A172 (cell line): ENCODE measurements around the gene WDR27. TPM values are rescaled to one million over a fixed set of nuclear protein-coding genes. Genes with fewer than 3 reads are reported as not detected.
"Not testable (repeated sequence)": the region's sequence is repeated elsewhere in the genome, so short reads cannot be mapped to it uniquely, and the experiment has no call there.

Experiments used
- DNase-seq: peaks from one replicate; pipeline ENCODE4 v3.0.0-alpha.2; 2015; ENCODE audit warnings: low spot score
- total RNA-seq: library from RNA; depleted of rRNA; stranded (reverse); fragments of >200 nt; shearing (Covaris generic); gene quantifications from 2 replicates; pipeline ENCODE4 v1.2.3, GENCODE V29; 2014

WDR27 gene
- total RNA-seq, 1 experiment from 2014 or later: 13.6 TPM

DNA sequence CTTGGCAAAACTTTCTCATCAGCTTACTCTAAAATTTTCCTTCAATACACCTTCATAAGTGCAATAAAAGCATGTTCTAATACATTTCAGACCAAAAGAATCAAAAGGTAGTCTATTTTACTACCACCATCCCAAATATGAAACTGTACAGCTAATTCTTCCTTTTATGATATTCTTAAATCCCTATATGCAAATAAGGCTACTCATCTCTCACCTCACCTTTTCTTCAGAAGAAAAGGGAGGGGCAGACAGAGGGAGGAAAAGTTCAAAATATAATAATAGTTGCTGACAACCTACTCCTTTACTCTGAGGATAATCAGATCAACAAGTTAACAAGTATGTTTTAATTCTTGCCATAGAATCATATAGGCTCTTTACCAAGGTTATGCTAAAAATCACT lies 7.5 kb upstream of the WDR27 start:
- DNase-seq: no peak

DNA sequence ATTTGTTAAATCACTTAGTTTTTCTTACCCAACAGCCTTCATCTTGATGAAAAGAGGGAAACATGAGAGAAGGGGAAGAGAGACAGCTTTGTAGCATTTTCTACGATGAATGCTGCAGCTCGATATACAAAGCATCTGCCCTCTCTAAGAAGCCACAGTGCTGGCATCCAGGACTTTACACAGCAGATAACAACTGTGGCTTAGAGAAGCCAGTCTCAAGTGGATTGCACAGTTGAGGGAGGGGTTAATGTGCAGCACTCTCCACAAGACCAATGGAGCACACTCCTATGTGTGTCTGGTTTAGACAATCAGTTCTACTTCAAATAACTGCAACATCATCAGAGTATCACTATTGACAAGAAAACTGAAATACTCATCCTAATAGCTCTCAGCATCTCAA lies 5.9 kb upstream of the WDR27 start:
- no peak for DNase-seq

DNA sequence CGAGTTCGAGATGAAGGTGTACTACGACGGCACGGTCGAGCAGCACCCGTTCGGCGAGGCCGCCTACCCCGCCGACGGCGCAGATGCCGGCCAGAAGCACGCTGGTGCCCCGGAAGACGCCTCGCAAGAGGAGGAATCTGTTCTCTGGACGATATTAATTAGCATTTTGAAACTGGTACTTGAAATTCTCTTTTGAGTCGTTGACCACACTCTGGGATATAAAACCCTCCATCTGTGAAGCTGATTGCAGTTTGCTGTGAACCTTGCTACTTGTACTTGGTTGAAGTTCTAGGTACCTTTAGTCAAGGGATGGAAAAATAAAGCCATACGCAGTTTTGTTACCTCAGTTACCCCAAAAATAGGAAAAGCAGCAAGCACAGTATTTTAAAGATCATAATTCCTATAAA lies 1.0 kb upstream of the WDR27 start:
- DNase-seq: no peak

DNA sequence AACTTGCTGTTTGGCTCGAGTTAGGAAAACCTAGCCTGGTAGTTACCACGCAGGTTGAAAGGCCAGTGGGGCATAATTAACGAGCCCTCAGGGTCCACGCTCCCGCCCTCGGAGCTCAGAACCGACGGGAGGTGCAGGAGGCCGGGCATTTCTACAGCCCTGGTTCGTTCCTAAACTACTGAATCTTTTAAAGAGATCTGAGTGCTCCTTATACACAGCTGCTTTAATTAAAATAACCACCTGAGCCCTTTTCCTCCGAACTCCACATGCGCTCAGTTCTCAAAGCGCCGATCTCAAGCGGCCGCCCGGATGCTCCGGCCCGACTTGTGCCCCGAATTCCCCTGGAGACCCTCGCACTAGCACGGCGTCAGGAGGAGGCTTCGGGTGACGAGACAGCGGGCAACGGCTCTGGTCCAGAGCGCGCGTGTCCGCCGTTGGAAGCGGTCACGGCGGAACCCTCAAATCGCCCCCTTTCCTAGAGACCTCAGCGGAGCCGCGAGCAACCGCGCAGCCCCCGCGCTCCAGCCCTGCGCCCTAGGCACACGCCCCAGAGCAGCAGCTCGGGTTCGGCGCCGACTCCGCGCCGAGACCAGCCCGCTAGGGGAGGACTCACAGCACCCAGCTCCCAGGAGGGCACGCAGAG lies 397 bp downstream of the WDR27 start:
- no peak for DNase-seq

DNA sequence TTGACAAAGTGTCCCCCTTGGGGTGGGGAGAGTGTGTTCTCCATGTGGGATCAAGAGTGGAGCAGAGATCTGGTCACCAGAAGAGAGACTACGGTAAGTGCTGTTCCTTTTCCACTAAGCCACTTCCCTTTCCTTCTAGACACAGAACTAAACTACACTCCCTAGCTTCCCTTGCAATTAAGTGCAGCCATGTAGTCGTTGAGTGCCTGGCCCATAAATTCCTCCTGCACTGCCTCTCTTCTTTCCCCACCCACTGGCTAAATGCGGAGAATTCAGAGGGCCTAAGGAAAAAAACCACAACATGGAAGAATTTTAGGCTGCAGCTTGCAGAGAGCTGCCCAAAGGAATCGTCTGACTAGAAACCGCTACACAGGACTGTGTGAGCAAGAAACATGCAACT lies 1.5 kb downstream of the WDR27 start:
- DNase-seq: no peak

DNA sequence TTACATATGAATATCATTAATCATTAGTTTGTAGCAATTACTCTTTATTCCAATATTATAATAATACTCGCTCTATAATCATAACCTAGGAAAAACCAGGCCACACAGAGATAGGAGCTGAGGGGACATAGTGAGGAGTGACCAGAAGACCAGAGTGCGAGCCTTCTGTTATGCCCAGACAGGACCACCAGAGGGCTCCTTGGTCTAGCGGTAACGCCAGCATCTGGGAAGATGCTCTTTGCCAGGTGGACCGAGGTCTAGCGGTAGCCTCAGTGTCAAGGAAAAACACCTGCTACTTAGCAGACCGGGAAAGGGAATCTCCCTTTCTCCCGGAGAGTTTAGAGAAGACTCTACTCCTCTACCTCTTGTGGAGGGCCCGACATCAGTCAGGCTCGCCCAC lies 4.7 kb downstream of the WDR27 start:
- DNase-seq: not testable (repeated sequence)

DNA sequence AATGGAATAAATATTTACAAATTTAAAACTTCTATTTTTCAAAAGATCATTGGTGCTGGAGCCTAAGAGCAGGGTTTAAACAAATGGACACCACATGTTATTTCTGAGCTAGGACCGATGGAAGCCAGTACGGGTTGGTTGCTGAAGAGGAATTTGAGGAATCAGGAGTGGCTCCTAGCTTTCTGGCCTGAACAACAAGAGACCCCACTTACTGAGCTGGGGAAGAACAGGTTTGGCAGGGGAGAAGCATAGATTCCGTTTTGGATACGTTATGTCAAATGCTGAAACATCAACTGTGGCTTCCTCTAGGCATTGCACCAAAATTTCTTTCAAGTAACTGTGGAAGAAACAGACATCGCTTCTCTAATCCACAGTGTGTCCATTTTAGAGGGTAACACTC lies 6.7 kb downstream of the WDR27 start:
- DNase-seq: no peak

DNA sequence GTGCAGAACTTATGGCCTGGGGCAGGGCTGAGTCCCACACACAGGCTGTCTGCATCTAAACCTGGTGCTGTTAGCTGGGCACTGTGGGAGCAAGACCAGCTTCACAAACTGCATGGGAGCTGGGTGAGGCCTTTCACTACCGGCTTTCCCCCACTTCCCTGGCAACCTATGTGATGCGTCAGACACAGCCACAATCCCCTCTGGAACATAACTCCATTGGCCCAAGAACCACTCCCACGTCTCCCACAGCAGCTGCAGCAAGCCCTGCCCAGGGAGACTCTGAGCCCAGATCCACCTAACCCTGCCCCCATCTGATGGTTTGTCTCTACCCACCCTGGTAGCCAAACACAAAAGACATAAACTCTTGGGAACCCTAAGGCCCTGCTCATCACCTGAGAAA lies 9.3 kb downstream of the WDR27 start:
- no peak for DNase-seq

DNA sequence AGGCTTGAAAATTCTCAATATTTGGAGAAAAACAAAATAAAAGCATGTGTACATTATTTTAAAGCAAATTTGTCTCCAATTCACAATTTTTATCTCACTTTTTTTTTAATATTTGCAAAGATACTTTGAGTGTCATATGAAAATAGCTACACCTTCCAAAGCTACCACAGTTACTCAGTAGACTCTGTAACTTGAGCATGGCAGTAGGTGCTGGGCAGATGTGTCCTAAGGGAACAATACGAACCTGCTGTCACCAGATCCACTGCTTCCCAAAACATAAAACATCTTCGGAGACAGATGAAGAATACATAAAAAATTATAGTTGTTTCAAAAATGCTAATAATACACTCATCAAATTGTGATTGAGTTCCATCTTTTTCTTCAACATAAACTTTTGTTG lies 10.6 kb downstream of the WDR27 start:
- DNase-seq: no peak

DNA sequence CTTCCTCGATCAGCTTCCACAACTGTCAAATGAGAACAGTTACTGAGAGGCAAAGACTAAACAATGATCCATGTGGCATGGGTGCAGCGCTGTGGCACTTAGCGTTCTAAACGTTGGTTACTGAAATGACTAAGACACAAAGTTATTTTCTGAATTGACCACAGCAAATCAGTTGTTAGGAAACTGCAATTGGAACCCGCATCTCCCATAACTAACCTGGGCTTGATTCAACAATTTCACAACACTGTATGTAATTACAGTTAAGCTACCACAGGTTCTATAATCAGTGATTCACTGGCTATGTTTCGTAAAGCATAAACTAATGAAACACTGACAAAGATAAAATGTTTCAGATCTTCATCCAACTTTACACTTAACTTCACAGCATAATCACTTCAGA lies 12.5 kb downstream of the WDR27 start:
- peak; percentile 85 for DNase-seq

DNA sequence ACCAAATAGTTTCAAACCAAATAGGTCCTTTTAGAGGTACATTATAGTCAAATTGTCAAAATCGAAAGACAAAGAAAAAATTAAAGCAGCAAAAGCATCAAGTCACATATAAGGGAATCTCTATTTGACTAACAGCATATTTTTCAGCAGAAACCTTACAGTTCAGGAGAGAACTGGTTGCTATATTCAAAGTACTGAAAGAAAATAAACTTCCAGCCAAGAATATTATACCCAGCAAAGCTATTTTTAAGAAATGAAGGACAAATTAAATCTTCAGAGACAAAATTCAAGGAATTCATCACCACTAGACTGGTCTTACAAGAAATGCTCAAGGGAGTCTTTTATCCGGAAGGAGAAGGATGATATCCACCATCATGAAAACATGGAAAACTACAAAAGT lies 16.0 kb downstream of the WDR27 start:
- no peak for DNase-seq

DNA sequence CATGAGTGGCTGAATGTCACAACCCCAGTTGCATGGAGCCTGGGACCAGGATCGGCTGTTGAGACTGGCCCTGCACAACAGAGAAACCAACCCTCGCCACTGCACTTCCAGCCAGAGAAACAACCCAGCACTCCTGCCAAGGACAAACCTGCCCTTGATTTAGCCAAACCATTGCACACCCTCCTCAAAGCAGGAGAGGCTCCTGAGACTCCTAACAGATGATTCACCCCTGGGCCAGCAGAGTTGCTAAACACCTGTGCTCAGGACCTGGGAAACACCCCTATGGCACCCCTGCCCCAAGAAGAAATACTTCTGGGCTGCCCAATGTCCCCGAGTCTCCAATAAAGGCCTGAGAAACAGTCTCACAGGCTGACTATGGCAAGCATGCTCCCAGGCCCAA lies 17.8 kb downstream of the WDR27 start:
- DNase-seq: no peak

DNA sequence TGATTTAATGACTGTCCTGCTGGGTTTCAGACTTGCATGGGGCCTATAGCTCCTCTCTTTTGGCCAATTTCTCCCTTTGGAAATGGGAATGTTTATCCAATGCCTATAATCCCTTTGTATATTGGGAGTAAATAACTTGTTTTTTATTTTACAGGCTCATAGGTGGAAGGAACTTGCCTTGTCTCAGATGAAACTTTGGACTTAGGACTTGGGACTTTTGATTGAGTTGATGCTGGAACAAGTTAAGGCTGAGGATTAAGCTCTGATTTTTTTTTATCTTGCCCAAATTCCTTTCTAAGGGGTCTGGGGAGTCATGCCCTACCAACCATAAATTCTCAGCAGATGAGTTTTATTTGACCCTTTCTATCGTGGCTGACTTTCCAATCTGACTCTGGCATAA lies 23.5 kb downstream of the WDR27 start:
- no peak for DNase-seq

DNA sequence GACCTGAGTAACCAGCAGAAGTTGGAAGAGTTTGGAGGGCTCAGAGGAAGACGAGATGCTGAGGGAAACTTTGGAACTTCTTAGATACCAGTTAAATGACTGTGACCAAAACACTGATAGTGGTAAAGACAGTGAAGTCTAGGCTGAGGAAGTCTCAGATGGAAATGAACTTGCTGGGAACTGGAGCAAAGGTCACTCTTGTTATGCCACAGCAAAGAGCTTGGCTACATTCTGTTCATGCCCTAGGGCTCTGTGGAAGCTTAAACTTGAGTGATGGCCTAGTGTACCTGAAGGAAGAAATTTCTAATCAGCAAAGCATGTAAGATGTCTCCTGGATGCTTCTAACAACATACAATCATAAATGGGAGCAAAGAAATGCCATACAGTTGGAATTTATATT lies 24.7 kb downstream of the WDR27 start:
- no peak for DNase-seq

DNA sequence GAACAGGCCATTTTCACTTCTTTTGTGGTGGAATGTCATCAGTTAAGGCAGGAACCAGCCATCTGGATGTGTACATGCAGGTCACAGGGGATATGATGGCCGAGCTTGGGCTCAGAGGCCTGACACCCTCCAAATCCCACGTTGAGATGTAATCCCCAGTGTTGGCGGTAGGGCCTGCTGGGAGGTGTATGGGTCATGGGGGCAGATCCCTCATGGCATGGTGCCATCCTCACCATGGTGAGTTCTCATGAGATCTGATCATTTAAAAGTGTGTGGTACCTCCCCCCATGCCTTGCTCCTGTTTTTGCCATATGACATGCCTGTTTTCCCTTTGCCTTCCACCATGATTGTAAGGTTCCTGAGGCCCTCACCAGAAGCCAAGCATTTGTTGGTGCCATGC lies 26.8 kb downstream of the WDR27 start:
- no peak for DNase-seq

DNA sequence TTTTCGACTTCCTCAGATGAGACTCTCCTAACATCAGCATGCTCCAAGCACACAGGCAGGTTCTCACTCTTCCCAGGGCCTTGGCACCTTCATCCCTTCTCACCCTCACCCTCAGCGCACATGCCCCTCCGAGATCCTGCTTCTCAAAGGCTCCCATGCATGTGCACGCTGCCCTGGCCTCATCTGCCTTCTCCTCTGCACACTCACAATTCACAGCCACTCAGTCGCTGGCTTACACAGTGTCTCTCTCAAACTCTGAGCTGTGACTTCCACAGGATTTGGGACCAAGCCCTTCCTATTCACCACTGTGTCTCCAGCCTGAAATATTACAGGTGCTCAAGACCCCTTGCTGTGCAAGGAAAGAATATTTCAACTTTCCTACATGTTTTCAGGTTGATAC lies 30.3 kb downstream of the WDR27 start:
- DNase-seq: no peak

DNA sequence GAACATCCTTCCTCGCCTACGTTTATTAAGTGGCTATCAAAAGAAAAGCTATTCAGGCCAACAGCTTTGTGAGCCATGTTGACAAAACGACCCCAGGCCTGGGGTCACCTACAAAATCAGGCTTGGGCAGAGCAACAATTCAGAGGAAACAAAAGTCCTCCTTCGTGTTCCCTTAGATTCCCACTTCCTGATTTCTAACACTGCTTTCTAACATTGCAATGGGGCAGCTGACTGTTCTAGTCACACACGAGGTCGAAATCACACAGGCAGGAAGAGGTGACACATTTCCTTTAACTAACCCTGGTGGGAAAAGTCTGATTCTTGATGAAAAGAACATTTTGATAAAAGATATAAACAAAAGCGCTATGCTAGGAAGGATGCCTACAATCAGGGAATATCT lies 31.9 kb downstream of the WDR27 start:
- peak; percentile 33 for DNase-seq

DNA sequence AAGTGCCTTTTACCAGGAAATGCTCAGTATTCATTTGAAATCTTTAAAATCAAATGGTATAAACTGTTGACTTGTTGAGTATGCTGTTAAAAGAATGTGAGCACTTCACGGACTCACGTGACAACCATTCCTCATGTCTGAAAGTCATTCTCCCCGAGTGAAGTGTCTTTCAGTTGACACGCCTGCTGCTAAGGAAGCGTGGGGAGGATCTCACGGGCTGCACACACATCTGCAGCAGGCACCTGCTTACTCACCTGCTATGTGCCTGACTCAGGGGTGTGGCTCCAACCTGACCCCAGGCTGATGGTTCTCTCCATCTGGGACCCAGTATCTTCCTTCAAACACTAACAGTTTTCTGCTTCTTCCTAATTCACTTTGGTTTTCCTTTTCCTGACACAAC lies 32.7 kb downstream of the WDR27 start:
- no peak for DNase-seq

DNA sequence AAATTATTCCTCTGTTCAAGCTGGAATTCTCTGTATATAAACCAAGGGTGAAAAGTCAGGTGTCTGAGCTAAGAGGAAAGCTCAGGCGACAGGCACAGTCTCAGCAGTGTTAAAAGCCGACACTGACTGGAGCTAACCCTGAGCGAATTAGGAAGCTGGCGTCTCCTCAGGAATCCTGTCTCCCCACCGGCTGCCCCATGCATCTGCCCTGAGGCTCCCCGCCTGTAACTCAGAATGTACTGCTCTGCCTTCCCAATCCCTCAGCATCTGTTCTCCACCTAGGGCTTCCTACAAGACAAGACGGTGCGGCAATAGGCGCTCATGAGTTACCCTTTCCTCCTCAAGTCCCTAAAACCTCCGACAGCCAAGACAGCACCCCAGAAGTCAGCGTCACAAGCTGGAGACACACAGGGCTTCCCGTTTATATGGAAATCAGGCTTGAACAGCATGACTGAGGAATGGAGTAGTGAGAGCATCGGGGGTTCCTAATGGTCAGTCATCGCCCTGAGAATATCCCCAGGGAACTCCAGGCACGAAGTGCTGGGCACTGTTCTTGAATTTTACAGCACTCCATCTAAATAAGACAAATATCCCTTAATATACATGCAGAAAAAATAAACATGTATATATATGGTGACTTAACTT lies 33.5 kb downstream of the WDR27 start:
- no peak for DNase-seq

DNA sequence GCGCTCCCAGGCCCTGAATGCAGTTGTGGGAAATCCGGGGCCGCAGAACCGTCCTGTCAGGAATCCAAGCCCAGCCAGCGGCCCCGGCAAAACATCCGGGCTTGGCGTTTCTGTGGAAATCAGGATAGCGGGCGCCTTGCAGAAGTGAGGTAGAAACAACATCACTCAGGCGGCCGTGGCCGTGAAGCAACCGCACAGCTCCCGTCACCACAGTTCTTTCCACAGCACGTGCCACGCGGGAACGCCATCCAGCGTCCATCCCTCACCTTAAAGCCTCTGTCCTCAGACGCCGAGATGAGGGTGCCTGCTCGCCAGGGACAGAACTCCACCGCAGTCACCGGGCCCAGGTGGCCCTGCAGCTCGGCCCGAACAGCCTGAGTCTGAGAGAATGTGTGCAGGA lies 34.1 kb downstream of the WDR27 start:
- no peak for DNase-seq

DNA sequence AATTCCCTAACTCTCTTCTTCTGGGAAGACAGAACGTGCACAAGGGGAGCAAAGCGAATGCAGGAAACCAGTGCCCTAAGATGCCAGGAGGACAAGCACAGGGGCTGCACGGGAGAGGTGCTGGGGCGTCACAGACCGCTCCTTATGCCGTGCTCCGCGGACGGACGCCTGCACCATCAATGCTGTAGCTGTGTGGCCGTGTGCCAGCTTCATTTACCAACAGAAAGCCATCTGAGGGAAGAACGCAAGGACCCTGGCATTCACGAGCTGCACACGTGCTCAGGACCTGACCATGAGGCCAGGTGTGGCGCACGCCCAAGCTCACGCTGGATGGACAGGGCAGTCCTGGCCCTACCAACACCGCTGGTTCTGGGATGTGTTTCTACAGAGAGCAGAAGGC lies 35.4 kb downstream of the WDR27 start:
- DNase-seq: no peak

DNA sequence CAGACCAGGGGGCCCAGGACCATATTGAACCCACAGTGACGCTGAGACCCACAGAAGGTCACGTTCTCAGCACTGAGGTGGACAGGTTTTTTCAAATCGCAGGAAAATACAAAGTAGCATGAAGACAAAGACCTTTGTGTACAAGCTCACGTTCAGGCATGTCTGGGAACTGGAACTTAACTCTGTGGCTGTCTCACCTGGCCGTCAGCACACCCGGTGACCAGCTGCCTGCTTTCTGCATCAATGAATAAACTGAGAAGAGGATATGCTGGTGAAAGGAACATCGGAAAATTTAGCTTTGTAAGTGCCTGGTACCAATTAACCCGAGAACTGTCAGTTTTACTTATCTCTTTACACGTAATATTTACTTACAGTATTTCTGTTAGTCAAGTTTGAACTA lies 36.5 kb downstream of the WDR27 start:
- DNase-seq: no peak

DNA sequence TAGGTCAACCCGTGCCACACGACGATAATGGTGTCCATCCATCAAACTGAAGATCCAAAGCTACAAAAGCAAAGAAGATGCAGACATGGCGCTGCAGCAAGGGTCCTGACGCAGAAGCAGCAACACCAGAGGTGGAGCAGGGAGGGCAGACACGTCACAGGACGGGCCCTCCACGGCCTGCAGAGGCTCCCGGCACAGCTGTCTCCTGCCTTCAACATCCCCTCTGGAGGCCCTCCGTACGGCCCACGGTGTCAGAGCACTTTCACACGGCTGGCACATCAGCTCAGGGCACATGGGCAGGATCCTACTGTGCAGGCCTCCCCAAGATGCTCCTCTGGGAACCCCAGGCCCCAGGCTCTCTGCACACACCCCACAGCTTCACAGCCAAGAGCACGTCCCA lies 37.6 kb downstream of the WDR27 start:
- DNase-seq: no peak

DNA sequence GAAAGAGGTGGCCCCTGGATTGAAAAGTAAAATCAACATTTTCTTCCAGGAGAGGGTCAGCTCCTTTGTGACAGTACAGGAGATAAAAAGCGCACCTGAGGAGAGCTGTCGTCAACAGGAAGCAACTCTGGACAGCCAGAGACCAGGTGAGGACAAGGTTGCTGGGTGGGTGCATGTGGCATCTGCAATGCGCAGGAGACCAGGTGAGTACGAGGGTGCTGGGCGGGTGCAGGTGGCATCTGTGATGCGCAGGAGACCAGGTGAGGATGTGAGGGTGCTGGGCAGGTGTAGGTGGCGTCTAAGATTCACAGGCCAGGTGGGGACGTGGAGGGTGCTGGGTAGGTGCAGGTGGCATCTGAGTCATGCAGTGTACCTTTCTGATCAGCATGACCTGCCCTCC lies 38.4 kb downstream of the WDR27 start:
- no peak for DNase-seq
